HG03460 (cell line): ENCODE data around the gene WDR20.
"Not testable (repeated sequence)": the region's sequence is repeated elsewhere in the genome, so short reads cannot be mapped to it uniquely, and the experiment has no call there.

Source experiments
- ATAC-seq: cut with Tn5 transposase; IDR thresholded peaks from one replicate; pipeline ENCODE4 v1.9.1; 2021; ENCODE audit not compliant: unreplicated experiment

The WDR20 gene

DNA sequence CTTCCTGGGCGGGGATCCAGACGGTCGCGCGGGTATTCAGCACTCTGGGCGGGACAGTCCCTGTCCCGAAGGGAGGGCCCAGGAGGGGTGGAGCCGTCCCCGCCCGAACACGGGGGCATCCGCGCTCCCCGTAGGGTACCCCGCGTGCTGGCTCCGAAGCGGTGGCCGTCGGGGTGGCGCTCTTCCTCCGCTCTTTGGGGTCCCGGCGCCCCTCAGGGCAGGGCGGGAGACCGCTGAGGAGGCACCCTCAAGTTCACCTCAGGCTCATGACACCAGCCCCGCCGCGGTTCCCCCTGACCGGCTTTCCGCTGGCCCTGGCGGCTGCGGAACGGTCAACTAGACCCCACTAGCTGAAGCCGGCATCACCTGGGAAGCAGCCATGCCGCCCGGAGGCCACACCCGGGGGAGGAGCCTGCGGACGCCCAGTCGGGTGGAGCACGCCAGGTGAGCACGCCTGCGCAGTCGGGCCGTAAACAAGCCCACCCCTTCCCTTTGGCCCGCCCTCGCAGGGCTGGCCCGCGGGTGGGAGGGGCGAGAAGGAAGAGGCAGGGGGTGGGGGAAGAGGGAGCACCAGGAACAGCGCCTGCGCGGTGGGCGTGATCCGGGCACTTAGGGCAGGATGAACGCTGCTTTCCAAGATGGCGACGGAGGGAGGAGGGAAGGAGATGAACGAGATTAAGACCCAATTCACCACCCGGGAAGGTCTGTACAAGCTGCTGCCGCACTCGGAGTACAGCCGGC lies at the start of gene WDR20:
WDR20 (plus strand) TSS at position 612 of the 741 bp plus-strand sequence; CDS start at position 639, 27 bp downstream.
- peak; percentile 88 for ATAC-seq

DNA sequence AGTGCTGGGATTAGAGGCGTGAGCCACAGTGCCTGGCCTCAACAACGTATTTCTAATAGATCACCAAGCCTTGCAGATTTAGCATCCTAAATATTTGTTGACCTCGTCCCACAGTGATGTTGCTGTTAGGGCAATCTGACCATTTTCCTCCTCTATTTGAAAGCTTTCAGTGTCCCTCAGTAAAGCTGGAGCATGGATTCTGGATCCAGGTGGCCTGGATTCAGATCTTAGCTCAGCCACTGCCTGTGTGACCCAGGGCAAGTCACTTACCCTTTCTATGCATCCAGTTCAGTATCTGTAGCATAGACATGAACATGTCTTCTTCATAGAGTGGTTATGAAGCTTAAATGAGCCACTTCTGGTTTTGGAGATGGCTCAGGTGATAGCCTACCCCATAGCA lies 49.0 kb upstream of the WDR20 start:
- ATAC-seq = no peak

DNA sequence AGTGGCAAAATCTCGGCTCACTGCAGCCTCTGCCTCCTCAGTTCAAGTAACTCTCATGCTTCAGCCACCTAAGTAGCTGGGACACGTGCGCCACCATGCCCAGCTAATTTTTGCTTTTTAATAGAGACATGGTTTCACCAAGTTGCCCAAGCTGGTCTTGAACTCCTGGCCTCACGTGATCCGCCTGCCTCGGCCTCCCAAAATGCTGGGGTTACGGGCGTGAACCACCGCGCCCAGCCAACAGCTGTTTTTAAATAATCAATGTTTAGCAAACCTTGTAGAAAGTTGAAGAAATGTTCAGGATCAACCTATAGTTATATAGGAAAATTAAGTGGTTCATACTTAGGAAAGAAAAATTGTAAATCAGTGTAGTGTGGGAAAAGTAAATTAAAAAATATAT lies 46.9 kb upstream of the WDR20 start:
- ATAC-seq = no peak

DNA sequence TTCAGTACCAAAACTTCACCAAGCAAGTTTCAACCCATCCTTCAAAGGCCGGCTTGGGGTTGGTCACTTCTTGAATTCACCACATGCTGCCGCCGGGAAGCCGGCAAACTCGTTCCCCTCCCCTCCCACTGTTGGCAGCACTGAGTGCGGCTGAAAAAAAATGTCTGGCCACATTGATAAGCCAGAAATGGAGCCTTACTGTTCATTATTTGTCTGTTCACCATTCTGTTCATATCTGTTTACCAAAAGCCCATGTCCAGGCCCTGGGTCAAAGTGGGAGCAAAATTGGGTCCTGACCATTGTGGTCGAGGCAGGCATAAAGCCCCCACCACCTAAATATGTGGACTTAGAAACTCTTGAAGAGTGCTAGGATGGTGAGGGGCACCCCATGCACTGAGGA lies 45.6 kb upstream of the WDR20 start:
- no peak for ATAC-seq

GRCh38 chr14:102095231-102095870 lies 44.3 kb upstream of the WDR20 start:
- ATAC-seq = no peak

DNA sequence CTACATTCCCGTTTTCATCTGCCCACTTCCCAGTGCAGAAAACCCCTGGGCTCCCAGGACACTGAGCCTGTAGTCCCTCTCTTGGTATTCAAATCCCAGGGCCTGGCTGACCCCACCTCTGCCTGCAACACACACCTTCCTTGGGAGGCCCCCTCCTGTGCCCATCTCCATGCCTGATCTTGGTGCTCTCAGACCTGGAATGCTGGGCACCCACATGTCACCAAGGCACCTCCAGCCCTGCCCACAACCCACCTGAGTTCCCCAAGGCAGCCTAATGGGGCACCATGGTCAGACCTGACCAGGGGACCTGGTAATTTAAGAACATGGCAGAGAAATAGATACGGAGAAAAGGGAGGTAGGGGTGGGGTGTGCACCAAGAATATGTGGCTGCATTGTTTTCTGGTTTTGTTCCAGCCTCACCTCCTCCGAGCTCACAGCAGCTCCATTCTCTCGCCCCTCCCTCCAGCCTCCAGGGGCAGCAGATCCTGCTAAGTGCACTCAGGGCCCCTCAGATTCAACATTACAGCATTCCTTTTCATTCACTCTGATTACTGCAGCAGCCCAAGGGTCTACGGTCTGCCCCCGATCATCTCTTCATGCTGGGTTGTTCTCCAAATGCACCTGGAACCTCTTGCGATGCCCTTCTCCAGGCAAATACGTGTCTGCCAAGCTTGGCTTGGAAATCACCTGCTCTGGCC lies 43.7 kb upstream of the WDR20 start:
- ATAC-seq = no peak

DNA sequence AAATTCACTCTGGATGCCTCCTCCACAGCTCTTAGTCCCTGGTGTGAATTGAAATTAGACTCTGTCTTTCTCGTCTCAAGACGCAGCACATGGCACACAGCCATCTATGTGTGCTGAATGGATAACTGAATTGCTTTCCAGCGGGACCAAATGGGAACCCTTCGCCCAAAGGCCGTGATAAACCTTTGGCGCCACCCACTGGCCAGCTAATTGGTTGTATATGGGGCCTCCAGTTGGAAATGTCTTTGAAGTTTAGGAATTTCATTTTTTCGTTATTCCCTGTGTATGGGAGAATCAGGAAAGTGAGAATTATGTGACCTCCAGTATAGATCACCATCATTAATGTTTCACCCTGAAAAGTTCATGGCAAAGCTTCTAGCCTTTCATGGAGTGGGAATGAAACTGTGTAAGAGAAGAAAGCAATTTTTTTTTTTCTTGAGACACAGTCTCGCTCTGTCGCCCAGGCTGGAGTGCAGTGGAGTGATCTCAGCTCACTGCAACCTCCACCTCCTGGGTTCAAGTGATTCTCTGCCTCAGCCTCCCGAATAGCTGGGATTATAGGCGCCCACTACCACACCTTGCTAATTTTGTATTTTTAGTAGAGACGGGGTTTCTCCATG lies 43.0 kb upstream of the WDR20 start:
- ATAC-seq = no peak

DNA sequence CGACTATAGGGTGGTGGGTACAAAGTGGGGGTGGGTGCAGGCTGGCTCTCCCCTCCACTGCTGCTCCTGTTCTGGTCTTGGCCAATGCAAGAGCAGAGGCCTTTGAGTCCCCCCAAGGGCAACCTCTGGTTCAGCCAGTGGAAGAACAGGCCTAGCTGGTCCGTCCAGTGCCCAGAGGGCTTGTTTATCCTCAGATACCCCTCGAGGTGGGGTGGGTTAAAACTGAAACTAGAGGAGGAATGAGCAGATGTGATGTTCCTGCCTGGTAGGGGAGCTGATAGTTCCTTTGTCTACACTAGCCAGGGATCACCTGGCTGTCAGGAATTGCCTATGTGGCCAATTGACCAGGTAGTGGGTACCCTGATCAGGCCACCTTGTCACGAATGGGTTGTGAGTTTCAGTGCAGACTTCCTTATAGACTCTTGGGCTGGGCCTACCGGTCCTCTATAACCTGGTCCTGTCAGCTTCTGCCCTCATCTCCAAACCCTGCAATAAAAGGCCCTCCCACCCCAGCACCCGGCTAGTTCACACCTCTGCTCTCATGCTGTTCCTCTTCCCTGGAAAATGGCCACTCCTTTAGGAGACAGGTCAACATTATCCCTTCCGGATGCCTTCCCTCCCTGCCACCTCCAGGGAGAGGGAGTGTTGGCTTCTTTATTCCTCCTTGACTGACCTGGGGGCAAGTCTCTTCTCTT lies 42.1 kb upstream of the WDR20 start:
- no peak for ATAC-seq

DNA sequence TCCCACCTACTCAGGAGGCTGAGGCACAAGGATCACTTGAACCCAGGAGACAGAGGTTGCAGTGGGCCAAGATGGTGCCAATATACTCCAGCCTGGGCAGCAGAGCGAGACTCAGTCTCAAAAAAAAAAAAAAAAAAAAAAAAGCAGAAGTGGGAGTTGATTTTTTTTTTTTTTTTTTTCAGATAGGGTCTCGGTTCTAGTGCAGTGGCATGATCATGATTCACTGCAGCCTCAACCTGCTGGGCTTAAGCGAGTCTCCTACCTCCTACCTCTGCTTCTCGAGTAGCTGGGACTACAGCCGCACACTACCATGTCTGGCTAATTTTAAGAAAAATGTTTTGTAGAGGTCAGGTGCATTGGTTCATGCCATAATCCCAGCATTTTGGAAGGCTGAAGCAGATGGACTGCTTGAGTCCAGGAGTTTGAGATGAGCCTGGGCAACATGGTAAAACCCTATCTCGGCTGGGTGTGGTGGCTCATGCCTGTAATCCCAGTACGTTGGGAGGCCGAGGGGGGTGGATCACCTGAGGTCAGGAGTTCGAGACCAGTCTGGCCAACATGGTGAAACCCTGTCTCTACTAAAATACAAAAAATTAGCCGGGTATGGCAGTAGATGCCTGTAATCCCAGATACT lies 36.5 kb upstream of the WDR20 start:
- peak; percentile 77 for ATAC-seq

DNA sequence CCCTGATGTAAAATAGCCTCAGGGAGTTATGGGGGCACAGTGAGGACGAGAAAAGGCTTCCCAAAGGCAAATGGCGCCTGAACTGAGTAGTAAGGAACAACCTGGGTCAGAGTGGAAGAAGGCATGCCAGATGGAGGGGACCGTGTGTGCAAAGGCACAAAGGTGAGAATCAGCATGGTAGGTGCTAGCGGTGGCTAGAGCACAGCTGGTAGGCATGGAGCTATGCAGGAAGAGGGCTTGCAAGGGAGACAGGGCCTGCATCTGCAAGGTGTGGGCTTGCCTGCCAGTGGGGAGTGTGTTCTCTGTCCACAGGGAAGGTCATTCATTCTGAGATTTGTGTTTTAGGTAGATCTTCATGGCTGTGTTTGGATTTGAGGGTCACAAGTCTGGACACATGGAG lies 34.3 kb upstream of the WDR20 start:
- no peak for ATAC-seq

- ATAC-seq = not testable (repeated sequence)
These were observed 30.4 kb upstream of the WDR20 start for GRCh38 chr14:102109332-102109731.

GRCh38 chr14:102111101-102111500 lies 28.6 kb upstream of the WDR20 start:
- no peak for ATAC-seq

DNA sequence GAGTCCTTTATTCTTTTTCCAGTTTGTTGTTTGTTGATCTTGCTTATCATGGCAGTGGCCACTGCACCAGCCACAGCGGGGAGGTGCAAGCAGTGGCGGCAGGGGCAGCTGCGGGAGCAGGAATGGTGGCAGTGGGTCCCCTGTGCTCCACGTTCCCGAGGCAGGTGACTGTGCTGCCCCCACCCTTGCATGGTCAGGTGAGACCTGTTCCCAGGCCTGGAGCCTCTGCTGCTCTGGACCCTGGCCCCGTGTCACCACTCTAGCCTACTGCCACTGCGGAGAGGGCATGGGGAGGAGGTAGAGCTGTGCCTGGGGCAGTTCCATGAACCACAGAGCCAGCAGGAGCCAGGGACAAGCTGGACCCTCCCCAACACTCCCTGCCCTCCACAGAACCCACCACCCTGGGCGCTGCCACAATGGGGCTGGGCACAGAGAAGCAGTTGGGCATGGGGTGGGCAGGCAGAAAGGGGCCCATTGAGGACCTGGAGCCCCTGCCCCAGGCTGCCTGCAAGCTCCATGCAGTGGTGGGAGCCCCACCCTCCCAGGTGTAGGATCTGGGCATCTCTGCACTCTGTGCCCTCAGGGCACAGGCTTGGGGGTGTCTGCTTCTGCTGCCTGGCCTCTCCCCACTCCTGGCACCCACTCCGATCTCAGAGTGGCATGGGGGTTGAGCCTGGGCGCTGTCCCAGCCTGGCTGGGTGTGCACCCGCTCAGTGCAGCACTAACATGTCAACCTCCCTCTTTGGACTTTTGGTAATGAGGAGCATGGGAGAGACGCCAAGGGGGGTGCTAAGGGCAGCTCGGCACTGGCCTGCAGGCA lies 23.1 kb upstream of the WDR20 start:
- no peak for ATAC-seq

DNA sequence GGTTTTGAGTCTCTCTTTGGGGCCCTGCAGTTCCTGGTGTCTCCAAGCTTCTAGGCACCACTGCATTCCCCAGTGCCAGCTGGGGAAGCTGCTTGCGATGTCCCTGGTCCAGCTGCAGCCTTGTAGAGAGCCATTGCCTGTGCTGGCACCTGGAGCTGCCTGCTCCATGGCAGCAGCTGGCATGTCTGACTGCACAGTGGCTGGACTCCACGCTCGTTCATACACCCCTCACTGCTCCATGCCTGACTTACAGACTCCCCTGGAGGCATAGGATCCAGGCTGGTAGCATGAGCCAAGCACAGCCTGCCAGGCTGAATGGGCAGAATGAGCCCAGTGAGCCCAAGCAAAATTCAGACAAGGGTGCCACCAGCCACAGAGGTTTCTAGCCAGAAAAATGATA lies 21.8 kb upstream of the WDR20 start:
- ATAC-seq = no peak

DNA sequence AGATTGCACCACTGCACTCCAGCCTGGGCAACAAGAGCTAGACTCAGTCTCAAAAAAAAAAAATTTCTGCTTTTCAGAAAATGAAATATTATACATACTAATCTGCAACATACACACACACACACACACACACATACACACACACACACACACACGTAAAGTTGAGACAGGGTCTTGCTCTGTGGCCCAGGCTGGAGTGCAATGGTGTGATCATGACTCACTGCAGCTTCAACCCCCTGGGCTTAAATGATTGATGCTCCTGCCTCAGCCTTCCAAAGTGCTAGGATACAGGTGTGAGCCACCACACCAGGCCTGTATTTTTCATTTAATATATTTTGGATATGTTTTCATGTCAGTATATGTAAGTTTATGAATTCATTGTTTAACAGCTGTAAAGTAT lies 18.8 kb upstream of the WDR20 start:
- ATAC-seq = no peak

DNA sequence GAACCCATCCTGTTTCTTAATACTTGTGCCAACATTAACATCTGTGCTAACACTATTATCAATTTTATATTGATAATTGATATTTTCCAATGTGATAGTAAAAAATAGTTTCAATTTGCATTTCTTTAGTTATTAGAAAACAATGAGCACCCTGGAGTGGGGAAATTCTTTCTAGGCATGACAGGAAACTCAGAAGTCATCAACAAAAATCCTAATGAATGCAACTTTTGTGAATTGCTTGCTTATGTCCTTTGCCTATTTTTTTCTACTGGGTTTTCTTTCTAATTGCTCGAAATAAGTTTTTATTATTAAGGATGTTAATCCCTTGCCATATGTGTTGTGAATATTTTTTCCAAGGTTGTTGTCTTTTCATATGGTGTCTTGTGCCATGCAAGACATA lies 18.1 kb upstream of the WDR20 start:
- ATAC-seq = no peak

DNA sequence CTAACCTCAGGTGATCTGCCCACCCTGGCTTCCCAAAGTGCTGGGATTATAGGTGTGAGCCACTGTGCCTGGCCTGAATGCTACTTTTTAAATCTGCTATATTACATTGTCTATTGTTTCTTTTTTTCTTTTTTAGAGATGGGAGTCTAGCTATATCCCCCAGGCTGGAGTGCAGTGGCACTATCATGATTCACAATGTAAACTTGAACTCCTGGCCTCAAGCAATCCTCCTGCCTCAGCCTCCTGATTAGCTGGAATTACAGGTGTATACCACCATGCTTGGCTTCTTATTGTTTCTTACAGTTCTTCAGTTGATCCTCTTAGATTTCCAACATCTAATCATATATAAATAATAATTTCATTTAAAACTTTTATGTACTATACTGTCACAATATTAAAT lies 15.3 kb upstream of the WDR20 start:
- ATAC-seq = no peak

DNA sequence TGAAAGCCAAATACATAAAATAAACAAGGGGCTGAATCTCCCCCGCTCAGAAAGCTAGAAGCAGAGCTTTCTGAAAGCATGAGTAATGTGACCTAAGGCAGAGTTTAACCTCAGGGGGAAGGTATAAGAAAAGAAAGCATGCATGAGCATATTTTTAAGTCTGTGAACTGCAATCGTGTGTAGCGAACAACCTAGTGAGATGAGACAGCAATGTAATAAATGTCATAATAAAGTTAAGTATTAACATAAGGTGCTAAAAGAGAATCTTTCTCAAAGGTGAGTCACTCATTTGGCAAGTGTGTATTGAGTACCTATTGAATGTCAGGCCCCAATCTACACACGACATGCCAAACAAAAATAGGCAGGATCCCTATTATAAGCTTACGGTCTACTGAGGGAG lies 14.2 kb upstream of the WDR20 start:
- no peak for ATAC-seq

- no peak for ATAC-seq
These were observed 12.8 kb upstream of the WDR20 start for GRCh38 chr14:102126807-102127455.
